Posterior cingulate gyrus (tissue), 11 donors: ENCODE measurements around the gene HTRA3.

Source experiments
- DNase-seq, 10 donors: peaks; one replicate each; pipeline versions ENCODE4 v3.0.0 to v3.0.0-alpha.2; 2020 to 2021; ENCODE audit warnings: mixed read lengths in 3 of 10
- intact Hi-C: fragments of 100-400 bp; cut with DNase I; formaldehyde crosslinking; loops from one replicate; pipeline ENCODE4 v1.15.1; 2023

The HTRA3 gene

DNA sequence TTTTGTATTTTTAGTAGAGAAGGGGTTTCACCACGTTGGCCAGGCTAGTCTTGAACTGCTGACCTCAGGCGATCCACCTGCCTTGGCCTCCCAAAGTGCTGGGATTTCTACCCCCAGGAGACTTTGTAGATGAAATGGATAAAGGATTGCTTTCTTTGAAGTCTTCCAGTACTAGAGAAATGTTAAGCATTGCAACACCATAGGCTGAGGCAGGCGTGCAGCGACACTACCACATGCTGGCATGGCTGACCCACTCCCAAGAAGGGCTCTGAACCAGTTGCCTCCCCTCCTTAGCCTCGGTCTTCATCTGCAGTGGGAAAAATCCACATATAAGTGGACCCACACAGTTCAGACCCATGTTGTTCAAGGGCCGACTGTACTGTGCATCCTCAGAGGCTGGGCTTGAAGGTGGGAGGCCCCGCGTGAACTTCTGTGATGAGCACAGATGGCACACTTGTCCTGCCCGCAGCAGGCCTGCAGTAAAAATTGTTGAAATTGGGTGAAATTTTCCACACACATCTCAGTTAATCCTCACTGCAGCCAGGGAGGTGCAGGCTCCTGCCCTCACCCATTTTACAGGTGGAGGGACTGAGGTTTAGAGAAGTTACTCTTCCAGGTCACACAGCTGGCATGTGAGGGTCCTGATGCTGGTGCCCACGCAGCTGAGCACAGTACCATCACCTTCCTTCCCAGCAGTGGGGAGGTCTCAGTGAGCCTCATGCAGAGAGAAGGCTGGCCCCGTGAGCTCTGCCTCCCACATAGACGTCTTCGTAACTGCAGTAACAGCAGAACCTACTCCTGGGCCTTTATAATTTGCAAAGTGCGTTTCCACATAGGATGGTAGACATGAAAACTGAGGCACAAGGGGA lies 35.5 kb downstream of the HTRA3 start:
- peak in 2 of 10 donors; percentile 7 to 22 for DNase-seq

DNA sequence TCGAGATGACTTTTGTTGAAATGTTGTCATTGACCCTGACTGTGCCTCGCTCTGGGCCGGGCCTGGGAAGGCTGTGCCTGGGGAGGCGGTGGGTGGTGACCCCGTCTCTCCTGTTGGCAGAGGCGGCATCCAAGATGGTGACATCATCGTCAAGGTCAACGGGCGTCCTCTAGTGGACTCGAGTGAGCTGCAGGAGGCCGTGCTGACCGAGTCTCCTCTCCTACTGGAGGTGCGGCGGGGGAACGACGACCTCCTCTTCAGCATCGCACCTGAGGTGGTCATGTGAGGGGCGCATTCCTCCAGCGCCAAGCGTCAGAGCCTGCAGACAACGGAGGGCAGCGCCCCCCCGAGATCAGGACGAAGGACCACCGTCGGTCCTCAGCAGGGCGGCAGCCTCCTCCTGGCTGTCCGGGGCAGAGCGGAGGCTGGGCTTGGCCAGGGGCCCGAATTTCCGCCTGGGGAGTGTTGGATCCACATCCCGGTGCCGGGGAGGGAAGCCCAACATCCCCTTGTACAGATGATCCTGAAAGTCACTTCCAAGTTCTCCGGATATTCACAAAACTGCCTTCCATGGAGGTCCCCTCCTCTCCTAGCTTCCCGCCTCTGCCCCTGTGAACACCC lies 36.4 kb downstream of the HTRA3 start:
- intact Hi-C loops: no loop called here
- peak in 3 of 10 donors; percentile 5 to 64 (median 13) for DNase-seq

More for the DNA sequence above, 35.5 kb downstream of the HTRA3 start:
- intact Hi-C loops: no loop called here

DNA sequence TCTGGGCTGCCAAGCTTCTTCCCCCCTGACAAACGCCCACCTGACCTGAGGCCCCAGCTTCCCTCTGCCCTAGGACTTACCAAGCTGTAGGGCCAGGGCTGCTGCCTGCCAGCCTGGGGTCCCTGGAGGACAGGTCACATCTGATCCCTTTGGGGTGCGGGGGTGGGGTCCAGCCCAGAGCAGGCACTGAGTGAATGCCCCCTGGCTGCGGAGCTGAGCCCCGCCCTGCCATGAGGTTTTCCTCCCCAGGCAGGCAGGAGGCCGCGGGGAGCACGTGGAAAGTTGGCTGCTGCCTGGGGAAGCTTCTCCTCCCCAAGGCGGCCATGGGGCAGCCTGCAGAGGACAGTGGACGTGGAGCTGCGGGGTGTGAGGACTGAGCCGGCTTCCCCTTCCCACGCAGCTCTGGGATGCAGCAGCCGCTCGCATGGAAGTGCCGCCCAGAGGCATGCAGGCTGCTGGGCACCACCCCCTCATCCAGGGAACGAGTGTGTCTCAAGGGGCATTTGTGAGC lies 37.0 kb downstream of the HTRA3 start:
- peak in 6 of 10 donors; percentile 8 to 93 (median 64) for DNase-seq
- intact Hi-C loops: no loop called here

DNA sequence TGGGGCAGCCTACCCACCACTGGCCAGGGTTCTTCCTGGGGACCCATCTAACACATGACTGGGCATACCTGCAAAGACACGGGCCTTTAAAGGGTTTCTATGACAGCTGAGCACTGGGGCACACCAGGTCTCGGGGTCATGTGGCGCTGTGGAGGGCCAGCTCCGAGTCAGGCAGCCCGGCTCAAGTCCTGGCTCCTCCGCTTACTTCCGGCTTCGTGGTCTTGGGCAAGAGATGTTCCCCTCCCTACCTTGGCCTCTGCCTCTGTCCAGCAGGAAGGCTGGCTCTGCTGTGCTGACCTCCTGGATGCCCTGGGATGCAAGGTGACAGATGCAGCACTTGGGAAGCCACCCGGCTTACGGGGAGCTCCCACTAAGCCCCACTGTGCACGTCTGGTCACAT lies 37.6 kb downstream of the HTRA3 start:
- DNase-seq: peak in 4 of 10 donors; percentile 2 to 72 (median 28)
- intact Hi-C loops: no loop called here

DNA sequence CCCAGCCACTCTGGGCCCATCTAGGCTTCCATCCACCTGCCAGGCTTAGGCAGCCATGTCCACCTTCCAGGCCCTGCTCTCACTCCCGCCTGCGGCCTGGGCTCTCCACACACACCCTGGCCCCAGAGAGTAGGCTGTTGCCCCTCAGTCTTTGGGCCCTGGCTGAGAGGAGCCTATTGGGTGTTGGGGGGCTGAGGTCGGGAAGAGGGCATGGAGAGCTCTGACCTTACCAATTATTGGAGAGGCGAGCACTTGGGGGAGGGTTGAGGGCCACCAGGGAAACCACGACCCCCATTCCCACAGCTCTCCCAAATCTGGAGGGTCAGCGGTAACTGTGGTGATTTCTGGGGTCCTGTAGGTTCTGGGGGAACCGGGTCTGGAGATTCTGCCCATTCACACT lies 38.2 kb downstream of the HTRA3 start:
- DNase-seq: peak in 3 of 10 donors; percentile 4 to 27 (median 25)

DNA sequence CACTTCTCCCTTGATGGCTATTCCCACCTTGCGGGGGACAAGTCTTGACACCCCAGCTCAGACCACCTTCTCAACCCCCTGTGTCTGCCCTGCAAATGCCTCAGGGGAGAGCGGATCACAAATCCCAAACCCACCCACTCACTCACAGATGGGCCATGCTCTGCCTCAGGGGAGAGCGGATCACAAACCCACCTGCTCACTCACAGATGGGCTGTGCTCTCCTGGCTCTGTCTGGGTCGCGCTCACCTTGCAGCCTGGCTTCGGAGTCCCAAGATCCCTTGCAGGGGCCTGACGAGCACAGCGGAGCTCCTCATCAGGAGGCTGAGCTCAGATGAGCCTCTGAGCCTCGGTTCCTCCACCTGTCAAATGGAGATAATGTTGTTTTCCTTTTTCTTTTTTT lies 38.6 kb downstream of the HTRA3 start:
- peak in 3 of 10 donors; percentile 4 to 61 (median 41) for DNase-seq
- intact Hi-C loops: no loop called here

More for the DNA sequence above, 38.2 kb downstream of the HTRA3 start:
- intact Hi-C loops: no loop called here

DNA sequence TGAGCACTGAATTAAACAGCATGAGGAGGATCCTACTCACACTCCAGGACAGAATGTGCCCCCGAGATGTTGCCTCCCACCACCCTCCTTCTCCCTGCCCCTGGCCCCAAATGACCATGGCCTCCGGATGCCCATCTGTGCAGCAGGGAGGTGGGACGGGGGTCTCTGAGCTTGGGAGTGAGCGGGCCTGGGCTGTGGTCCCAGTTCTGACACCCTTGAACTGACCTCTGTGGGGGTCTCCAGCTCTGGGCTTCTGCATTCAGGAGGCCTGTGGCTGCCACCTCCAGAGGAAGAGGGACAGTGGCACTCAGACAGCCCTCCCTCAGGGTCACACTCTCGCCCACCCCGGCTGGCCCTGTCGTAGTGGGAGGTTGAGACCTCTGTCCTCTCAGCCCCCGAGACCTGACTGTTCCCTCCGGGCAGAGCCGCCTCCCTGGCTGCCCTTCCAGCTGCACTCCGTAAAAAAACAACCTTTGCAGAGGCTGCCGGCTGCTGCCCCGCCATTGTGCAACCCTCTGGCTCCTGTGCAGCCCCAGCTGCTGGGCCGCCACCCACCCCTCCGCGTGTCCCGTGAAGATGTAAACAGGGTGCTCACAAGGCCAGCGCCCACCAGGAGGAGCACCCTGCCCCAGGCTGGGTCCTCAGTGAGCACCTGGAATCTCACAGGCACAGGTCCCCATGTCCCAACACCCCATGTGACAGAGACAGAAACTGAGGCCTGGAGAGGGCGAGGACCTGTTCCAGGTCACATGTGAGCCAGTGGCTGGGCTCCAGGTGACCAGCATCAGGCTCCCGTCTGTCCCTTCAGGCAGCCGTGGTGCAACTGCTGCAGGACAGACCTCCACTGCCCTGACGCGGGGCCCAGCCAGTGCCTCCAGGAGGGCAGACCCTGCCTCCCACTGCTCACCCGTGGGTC lies 39.6 kb downstream of the HTRA3 start:
- intact Hi-C loops: no loop called here
- peak in 3 of 10 donors; percentile 5 to 66 (median 62) for DNase-seq

DNA sequence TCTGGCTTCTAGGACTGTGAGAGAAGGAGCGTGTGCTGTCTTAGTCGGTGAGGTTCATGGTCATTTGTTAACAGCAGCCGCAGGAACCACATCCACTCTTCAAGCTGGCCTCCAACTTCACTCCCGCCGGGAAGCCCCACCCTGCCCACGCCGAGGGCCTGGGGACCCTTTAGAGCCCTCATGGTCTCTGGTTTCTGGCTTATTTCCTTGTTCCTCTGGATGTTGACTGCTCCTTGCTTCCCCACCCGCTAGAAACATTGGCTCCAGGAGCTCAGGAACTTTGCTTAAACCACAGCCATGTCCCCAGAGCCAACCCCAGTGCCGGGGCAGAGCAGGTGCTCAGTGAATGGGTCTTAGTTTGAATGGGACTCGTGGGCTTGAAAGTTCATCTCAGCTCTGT lies 40.8 kb downstream of the HTRA3 start:
- peak in 2 of 10 donors; percentile 2 to 30 for DNase-seq
- intact Hi-C loops: no loop called here

DNA sequence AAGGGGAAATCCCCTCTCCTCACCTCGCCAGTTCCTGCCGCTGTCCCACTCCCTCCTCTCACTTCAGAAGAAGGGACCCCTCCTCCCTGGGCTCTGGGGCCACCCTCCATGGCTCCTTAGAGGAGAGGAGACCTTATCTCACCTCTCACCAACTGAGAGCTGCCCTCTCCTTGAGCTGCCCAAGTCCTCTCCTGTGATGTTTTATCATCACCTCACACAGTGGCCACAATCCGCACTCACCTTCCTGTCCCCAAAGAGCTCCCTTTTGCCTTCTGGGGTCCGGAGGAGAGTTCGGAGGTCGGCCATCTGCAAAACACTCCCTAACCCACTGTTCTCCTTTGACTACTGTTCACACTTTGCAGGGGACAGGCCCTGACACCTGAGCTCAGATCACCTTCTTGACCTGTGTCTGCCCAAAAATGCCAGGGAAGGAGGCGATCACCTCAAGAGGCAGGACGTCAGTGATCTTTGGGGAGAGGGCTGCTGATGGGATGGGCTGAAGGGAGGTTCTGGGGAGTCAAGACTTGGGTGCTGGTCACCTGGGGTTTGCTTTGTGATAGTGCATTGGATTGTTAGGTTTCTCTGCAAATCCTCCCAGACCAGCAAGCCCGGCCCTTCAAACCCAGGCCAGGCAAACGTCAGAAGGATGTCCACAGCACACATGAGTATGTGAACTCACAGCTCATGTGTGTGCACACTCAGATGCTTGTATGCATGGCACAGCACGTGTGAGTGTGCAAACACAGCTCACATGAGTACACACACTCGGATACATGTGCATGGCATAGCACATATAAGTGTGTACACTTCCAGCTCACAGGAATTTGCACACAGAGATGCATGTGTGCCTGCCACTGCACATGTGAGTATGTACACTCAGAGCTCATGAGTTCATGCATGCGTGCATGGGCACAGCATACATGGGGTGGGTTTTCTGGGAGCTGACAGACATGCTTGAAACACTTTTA lies 41.8 kb downstream of the HTRA3 start:
- peak in 2 of 10 donors; percentile 1 to 42 for DNase-seq
- intact Hi-C loops: no loop called here

DNA sequence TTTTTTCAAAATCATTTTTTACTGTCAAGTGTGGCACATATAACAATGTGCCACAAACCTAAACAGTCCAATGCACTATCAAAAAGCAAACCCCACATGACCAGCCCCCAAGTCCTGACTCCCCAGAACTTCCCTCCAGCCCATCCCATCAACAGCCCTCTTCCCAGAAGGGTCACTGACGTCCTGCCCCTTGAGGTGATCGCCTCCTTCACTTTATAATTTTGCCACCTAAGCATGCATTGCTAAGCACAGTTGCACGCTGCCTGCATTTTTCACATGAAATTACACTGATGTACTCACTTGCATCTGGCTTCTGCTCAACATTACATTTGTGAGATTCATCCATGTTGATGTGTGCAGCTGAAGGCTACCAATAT lies 42.5 kb downstream of the HTRA3 start:
- no peak for DNase-seq
- intact Hi-C loops: no loop called here

DNA sequence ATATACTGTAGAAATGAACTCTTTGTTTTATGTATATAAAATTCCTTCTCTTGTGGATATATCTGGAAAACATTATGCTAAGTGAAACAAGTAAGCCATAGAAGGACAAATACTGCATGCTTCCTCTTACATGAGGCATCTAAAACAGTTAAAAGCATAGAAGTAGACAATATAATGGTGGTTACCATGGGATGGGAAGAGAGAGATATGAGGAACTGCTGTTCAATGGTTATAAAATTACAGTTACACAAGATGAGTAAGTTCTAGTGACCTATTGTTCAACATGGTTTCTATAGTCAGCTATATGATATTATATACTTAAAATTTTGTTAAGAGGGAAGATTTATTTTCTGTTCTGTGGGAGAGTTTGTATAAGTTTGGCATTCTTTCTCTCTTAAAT lies 43.4 kb downstream of the HTRA3 start:
- intact Hi-C loops: no loop called here
- DNase-seq: no peak

DNA sequence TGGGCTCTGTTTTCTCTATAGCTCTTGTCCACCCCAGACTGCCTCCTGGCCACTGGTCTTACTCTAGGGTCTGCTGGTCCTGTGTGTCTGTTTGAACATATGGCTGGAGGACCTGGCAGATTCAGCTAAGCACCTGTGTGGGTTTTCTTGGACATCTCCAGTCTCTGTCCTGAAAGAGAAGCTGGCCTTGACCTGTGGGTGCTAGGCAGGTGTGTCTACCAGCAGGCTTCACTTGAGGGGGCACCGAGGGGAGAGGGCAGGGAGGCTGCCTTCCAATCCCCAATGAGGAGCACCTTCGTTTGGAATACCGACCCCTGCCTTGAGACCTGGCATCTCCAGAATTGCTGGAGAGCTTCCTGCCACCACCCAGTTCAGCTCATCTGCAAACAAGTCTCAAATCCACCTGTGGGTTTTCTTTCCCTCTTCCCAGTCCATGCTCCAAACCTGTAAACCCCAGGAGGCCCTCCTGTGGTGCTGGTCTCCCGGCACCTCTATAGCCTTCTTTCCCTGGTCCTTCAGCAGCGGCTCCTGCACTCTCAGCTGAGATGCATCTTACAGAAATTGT lies 45.2 kb downstream of the HTRA3 start:
- DNase-seq: peak in 2 of 10 donors; percentile 3 to 53
- intact Hi-C loops: no loop called here

DNA sequence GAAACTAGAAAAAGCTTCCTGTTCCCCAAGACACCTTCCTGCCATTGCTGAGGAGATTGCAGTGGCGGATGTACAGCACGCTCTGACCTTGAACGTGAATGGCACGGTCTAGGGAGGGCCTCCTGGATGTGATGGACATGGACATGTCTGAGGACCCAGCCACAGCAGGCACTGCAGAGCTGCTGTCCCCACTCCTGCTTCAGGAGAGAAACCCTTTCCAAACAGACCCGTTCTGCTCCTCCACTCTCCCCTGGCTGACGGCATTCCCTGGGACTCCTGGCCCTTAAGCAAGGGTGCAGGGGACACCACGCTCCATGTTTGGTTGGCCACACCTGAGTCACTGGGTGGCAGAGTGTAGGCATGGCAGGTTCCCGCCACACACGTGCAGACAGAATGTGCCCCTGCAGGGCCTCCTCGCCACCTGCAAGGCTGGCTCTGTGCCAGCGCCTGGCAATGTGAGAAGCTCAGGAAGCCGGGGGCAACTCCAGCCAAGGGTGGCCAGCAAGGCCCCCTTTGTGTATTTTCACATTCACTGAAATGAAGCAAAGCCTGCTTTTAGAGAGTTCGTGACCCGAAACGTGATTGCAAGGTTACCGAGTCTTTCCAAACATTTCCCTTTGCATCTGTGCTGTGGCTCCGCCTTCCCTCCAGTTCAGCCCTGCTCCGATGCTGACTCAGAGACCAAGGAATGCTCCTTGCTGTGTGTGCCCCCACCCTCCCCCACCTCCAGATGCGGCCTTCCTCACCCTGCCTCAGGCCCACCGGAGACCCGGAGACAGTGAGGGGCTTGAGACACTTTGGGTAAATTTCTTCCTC lies 46.1 kb downstream of the HTRA3 start:
- peak in 4 of 10 donors; percentile 11 to 84 (median 35) for DNase-seq
- intact Hi-C loops: no loop called here

DNA sequence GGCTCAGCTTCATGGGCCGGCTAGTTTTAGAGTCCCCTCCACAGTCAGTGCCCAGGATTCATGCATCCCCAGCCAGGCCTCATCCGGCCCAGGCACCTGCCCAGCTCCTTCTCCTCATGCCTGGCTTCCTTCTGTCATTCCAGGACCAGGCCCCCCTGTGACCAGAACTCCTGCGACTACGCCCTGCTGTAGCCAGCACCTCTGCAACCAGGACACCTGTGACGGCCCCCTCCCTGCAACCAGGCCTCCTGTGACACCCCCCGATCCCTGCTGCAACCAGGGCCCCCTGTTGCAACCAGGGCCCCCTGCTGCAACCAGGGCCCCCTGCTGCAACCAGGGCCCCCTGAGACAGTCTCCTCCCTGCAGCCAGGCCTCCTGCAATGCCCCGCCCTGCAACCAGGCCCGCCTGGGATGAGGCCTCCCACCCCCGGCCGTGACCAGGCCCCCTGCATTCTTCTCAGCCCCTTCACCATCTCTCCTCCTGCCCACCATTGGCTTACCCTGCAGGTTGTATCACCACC lies 46.8 kb downstream of the HTRA3 start:
- peak in 1 of 10 donors; percentile 55 for DNase-seq
- intact Hi-C loops: no loop called here

DNA sequence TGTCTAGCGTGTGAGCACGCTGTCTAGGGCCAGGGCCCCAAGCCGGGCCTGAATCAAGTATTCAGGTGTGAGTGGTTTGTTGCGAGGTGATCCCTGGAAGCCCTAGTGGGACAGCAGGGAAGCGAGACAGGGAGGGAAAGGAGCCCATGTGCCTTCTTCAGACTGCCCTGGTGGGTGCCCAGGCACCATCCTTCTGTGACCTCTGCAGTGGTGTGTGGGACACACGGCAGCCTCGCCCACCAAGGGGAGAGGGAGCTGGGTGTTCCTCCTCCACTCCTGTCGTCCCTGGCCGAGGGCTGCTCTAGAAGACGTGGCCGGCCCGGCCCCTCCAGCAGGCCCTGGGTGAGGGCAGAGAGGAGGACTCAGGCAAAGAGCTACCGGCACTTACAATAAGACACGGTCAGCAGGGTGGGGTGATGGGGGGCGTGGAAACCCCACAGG lies 47.4 kb downstream of the HTRA3 start:
- DNase-seq: peak in 2 of 10 donors; percentile 73 to 80
- intact Hi-C loops: no loop called here

DNA sequence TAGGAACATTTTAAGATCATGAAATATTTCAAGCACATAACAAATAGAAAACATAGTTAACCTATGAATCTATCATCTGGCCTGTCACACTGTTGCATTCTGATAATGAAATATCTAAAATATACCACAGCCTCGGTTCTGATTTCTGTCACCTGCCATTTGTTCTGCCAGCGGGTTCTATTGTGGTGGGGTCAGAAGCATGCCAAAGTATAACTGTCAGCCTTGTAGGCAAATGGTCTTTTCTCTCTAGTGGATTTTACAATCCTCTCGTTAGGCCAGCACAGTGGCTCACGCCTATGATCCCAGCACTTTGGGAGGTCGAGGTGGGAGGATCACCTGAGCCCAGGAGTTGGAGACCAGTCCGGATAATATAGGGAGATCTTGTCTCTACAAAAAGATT lies 47.9 kb downstream of the HTRA3 start:
- intact Hi-C loops: no loop called here
- no peak for DNase-seq

DNA sequence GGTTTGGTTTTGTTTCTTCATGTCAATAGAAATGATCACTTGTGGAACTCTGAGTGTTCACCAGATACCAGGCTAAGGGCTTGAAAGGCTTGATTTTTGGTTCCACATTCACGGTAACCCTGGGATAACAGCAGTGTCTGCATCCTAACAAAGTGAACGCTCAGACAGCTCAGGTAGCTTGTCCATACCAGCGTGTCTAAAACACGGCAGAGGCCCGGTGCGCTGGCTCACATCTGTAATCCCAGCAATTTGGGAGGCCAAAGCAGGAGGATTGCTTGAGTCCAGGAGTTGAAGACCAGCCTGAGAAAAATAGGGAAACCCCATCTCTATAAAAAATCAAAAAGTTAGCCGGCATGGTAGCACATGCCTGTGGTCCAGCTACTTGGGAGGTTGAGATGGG lies 49.0 kb downstream of the HTRA3 start:
- peak in 1 of 10 donors; percentile 30 for DNase-seq
- intact Hi-C loops: no loop called here

DNA sequence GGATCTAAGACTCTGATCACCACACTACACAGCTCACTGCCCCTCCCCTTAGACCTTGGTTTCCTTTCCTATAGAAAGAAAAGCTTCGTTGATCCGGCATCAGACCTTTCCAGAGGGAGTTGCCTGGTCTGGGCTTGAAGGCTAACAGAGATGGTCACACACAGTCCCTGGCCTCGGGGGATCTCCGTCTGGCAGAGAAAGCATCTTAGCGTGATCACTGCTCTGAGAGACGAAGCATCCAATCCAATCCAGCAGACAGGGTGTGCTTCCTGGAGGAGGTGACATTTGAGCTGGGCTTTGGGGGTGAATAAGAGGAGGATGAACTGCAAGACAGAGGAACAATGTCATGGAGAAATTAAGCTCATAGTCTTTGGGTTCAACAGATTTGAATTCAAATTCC lies 49.5 kb downstream of the HTRA3 start:
- DNase-seq: peak in 2 of 10 donors; percentile 27 to 73
- intact Hi-C loops: no loop called here
